NCI-H460 (cell line): ENCODE data around the gene ERI3. TPM values are rescaled to one million over a fixed set of nuclear protein-coding genes. Genes with fewer than 3 reads are reported as not detected.

Experiments
- DNase-seq: peaks from one replicate; pipeline ENCODE4 v3.0.0-alpha.2; 2016; ENCODE audit warnings: low read depth; ENCODE audit errors: extremely low read depth
- total RNA-seq: library from RNA; depleted of rRNA; stranded (reverse); fragments of >200 nt; shearing (Covaris generic); gene quantifications from 2 replicates; pipeline ENCODE4 v1.2.3, GENCODE V29; 2014

Gene ERI3
- total RNA-seq, 1 experiment from 2014 or later, result 46.7 TPM

DNA sequence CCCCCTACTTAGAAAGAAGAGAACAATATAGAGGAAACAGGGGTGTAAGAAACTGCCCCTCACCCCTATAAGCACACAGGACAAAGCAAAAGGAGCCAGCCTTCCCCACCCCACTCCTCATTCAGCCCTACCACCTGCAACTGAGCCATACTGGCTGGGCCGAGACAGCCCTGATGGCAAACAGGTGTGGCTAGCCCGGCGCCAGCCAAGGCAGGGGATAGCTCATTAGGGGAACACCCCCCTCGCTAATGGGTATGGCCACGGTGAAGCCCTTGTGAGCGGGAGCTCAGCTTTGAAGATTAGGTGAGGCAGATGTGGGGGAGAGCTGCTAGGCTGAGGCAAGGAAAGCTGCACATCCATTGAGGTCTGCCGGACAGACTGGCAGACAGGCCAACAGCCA lies 65.5 kb downstream of the ERI3 start:
- DNase-seq, result no peak

DNA sequence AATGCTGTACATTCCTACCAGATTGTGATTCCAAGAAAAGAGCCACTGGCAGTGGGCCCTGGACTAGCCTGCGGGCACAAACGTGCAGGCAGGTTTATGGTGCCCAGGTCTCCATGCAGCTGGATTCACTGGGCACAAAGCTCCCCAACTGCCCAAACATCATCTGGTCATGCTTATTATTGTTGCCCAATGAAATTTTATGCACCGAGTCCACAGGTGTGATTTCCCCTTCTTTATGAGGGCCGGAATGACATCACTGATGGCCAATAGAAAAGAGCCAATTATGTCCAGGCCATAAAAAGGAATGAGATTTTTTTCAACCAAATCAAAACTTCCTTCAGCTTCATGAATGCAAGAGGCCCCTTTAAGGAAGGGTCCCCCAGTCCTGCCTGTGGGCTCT lies 66.2 kb downstream of the ERI3 start:
- no peak for DNase-seq

DNA sequence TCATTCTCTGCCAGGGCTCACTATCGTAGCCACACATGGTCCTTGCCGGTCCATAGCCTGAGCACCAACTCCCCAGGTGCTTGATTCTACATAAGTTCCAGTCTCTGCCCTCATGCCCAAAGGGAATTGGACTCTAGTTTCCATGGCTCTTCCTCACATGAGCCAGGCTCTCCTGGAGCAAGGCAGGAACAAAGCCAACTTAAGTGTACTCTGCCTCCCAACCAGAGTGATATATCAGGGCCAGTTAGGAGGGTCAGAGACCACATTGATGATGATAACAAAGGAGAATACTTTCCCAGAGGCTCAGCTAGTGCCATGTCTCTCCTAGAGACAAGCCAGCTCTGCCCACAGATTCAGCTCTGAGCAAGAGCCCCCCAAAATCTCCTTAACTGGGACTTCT lies 70.9 kb downstream of the ERI3 start:
- DNase-seq, result no peak

DNA sequence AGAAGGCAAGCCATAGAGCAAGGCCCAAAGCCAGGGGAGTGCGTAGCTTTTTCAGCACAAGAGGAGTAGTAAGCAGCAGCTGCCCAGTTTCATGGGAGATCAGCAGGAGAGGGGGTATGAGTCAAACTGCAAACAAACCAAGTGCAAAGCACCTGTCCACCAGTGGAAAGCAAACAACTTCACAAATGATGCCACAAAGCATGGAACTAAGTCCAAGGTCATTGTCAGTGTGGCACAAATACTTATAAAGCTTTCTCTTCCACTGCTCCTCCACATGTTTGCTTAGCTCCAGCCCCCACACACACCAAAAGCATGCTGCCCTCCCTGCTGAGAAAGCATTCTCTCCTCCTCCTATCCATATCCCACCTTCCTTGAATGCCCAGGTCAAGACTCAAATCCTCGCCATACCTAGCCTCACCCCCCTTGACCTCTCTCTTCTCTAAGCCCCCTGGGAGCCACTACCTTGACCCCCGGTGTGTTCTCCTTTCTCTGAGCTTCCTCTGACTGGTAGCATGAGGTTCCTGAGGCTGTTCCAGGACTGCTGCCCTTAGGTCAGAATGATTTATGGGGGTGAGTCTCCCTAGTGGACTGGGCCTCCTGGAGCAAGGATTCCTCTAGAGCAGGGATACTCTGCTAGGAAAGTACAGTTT lies 71.4 kb downstream of the ERI3 start:
- DNase-seq, result no peak

DNA sequence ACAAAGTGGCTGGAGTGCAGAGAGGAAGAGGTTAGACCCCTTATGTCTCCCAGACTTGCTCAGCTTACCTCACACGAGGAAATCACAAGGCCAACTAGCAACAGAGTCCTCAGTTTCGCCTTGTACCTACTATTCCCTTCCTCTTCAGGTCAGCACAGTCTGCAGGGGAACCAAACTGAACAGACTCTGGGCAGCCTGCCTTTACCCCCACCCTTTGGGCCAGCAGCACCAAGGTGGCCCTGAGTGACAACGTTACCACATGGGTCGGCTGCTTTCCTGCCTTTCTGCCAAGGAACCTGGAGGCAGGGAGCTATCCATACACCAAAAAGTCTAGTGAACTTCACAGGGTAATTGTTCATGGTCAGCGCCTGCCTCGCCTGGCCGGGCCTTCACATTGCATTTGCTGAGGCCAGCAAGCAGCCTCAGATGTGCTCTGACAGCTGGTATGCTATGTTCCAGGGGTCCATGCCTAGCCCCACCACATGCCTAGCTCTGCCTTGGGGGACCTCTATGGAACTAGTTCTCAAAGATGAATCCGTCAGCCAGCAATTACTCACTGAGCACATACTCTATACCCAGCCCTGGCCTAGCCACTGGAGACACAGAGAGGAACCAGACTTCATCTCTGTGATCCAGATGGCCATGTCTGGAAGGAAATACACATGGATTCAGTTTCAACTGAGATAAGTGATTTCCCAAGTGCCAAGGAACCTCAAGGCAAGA lies 72.2 kb downstream of the ERI3 start:
- DNase-seq, result no peak

DNA sequence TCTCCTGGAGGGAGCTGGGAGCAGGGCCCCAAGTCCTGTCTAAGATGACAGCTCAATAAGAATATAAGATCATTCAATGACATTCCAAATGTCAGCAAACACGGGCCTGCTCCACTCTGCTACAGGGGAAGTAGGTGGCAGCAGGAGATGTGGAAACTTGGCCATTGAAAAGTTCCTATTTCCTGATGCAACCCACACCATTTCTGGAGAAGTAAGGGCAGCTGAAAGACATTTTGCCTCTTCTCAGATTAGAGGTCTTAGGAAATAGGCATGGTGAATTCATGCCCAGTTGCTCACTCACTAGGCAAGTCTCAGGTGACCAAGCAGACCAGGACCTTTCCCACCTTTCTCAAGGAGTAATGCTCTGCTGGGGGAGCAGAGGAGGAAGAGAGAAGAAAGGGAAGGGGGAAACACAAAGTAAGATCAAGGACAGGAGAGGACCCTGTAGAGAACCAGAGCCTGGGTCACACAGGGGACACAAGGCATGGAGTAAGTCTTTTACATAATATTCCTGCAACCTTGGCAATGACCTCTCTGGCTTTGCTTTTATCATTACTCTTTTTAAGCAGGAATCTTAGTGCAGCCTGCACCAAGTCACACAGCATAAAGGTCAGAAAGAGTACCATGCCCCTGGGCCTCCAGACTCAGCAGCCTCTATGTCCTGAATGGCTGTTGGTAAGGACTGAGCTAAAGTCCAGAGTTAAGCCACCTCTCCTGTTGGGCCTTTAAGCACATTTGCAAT lies 72.9 kb downstream of the ERI3 start:
- no peak for DNase-seq

DNA sequence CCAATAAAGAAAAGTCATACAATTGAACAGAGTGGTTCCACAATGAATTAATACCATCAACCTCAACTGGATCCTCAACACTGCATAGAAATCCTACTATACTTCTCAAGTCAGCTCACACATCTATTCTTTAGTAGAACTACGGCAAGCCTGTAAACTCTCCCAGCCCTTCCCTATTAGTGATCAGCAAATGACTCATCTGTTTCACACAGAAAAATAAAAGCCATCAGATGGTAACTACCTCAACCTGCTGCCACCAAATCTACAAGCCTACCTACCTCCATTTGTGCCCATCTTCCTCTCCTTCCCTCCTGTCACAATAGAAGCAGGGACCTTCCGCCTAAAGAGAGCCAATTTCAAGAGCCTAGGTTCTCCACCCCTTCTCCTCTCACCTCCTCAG lies 78.2 kb downstream of the ERI3 start:
- DNase-seq, result no peak

DNA sequence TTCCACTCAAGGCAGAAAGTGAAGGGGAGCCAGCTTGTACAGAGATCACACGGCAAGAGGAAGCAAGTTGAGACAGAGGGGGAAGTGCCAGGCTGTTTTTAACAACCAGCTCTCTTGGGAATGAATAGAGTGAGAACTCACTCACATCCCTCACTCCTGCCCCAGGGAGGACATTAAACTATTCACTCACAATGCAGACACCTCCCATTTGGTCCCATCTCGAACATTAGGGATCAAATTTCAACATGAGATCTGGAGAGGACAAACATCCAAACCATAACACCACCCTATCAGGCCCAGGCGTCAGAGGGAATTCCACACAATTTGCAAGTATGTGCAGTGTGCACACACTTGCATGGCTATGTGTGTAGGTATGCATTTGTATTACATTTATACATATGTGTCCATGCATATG lies 79.1 kb downstream of the ERI3 start:
- DNase-seq, result no peak

DNA sequence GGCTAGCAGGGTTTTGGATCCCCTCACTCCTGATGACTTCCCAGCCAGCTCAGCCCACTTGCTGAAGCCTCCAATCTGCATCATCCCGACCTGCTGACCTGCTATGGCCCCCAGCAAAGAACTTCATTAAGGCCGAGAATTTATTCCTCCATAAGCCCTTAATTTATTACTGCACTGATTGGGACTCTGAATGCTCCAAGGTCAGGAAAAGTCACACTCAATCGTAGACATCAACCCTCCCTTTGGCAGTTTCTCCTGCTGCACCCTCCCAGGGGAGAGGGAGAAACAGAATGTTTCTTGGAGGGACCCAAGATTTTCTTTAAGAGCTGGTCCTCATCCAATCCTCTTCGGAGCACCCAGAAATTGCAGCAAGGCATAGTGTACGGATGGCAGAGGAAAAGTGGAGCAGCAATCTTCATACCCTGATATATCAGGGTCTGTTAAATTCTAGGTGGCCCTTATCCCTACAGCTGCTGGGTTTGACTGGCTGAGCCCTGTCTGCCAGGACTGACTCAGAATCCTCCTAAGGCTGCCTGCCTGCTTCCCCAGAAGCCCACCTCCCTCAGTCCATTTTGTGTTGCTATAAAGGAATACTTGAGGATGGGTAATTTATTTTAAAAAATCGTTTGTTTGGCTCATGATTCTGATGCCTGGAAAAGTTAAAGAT lies 79.6 kb downstream of the ERI3 start:
- no peak for DNase-seq

DNA sequence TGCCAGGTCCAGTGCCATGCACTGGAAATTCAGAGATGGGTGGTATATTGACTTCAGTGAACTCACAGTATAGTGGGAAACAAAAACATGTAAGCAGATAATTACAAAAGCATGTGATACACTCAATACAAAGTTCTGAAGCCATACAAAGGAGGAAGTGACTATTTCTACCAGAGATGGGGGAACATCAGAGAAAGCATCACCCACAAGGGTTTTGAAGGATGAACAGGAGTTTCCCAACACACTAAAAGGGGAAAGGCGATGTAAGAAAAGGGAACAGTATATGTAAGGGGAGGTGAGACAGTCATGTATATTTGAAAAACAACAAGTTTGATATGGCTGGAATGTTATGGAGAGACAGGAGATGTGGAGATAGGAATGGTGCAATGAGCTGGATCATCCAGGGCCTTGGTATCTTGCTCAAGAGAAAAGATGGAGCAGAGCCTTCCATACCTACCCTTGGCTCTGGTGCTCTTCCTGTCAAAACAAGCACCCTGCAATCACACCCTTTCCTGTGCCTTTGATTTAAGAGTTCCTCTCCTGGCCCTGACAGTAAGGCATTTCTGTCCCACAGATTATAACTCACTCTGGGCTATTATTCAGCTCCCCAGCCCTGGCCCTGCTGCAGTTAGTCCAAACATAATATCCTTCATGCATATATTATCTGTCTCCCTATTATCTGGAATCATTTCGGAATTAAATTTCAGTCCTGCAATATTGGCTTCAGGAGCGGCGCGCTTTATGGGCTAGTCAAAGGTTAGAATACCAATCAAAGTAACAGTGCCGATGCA lies 81.3 kb downstream of the ERI3 start:
- DNase-seq, result no peak

DNA sequence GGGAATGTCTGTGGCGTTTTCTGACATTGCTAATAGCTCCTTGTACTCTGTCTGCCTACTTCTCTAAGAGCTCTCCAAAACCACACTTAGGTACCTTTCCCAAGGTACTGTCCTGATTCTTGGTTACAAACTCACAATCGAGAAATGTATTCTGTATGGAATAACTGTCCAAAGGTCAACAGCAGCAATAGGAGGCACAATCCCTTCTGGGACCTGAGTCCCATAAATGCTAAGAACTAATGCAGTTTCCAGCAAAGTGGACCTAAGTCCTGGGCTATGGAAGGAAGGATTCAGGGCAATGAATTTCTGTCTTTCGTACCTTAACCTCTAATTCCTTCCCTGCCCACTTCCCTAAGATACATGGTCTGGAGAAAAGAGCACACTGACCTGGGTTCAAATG lies 82.1 kb downstream of the ERI3 start:
- no peak for DNase-seq

DNA sequence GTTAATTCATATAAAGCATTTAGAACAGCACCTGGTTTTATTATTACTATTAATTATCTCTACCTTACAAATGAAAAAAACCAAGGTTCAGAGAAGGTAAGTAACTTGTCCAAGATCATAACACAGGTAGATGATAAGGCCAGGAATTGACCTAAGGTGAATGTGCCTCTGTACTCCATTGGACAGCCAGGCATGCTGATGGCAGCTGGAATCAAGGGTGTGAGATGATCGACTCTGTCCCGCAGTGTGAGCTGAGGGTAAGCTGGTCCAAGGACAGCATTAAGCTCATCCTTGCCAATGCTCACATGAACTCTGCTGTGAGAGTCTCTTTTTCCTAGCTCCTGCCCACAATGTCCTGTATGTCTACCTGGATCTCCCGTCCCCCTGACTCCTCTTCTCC lies 83.4 kb downstream of the ERI3 start:
- no peak for DNase-seq

DNA sequence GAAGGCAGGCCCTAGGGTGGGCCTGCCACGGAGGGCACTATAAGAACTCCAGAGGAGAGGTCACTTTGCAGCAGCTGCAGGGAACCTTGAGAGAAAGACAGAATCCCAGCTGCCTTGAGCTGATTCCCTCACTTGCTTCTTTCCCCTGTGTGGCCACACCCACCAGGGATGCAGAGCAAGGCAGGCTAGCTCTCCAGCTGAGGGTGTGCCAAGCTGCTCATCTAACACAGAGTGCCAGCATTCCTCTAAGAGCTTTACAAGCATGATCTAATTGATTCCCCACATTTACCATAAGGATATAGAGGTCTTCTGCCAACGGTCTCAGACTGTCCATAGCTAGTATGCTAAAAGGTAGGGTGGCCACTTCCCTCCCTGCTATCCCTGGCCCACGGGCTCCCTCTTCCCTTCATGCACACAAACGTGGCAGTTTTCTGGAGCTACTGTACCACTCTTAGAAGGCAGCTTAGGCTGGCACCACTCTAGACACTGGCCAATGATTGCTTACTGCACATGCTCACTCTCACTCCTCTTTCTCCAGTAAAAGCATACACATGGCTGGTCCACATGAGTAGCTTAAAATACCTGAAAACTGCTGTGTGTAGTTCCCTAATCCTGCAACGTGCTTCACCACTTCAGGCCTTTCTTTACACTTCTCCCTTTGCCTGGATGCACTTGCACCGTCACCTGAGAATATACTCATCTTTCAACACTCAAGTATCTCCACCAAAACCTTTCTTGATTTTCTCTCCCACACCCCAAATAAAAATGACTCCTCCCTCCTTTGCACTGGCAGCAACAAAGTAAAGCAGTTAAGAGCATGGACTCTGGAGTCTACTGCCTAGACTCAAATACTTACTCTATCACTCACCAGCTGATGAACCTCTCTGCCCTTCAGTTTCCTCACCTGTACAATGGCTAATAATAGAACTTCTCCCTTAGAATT lies 84.1 kb downstream of the ERI3 start:
- DNase-seq, result no peak

DNA sequence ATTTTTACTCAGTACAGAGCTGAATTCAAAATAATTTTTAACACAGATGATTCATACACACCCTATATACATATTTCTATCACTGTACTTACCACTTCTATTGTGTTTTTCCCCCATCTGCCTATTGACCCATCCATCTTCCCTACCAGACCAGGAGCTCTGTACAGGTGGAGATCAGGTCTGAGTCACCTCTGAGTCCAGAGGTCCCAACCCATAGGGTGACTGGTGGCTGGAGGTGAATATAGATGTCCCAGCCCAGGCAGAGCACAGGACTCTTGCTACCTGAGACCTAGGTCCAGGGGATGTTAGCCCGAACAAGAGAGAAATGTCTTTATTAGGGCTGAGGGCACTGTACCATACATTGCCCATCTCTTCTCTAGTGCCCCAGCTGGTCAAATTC lies 87.0 kb downstream of the ERI3 start:
- DNase-seq, result no peak

DNA sequence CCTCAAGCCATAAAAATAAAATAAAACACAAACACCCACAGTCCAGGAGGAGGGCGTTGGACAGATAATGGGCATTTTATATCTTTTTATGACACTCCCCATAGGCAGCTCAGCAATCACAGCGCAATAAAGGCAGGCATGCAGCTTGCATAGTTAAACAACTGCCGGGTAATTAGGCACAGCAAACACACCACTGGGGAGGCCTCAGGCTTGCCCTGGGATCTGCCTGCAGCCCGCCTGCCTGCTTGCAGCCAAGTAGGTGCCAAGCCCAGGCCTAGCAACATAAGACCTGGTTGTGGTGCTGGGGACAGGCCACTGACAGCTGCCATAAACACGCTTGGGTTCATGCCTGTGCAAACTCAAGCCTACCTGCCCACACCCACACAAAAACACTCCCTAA lies 87.6 kb downstream of the ERI3 start:
- DNase-seq, result no peak

DNA sequence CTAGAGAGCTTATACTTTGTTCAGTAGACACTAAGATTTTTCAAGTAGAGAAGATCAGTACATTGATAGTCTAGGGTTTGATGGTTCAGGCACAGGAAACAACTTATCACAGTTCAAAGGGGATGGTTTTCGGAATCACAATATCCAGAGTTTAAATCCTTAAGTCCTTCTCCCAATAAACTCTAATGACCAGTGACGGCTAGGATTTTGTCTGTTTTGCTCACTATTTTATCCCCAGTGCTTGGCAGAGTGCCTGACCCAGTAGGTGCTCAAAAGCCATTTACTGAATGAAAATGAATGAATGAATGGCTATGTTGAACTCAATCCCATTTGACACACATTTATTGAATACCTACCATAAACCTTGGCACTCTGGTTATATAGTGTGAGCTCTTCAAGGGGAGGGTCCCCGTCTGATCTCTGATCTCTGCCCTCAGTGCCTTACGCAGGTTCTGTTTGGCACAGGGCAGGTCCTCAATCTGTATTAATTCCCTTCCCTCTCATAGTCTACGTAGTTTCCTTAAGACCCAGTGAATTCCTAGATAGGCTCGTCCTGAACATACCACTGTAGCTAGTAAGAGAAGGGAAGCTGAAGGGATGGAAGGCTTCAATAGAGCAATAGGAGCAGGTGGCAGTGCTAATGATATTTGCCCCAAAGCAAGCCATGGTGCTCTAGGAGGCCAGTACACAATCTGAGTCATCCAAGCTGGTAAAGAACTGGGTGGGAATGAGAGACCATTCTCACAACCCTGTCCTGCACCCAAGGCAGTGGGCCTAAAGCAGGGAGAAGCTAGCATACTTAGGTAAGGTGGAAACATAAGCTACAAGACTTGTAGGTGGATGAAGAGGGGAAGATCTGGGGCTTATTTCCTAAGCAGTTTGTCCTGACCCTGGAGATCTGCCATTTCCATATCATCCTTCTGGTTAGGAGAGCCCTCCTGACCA lies 88.4 kb downstream of the ERI3 start:
- DNase-seq, result no peak

DNA sequence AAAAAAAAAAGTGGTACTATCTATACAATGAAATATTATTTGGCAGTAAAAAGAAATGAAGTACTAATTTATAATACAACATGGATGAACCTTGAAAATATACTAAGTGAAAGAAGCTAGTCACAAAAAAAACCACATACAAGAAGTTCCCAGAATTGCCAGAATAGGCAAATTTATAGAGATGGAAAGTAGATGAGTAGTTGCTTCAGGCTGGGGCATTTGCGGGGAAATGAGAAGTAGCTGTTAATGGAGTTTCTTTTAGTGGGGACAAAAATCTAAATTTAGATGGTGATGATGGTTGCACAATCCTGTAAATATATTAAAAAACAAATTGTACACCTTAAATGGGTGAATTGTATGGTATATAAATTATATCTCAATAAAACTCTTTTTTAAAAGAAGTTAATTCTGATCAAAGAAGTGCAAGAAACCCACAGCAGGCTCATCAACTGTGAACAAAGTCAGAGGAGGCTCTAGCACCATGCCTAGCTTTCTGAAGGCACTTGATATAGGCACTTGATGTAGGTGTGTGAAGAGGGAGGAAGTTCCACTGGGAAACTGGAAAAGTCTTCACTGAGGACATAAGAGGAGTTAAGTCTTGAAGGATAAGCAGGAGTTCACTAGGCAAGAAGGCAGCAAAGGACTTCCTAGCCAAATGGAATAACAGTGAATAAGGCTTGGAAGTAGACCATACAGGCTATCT lies 89.2 kb downstream of the ERI3 start:
- no peak for DNase-seq

DNA sequence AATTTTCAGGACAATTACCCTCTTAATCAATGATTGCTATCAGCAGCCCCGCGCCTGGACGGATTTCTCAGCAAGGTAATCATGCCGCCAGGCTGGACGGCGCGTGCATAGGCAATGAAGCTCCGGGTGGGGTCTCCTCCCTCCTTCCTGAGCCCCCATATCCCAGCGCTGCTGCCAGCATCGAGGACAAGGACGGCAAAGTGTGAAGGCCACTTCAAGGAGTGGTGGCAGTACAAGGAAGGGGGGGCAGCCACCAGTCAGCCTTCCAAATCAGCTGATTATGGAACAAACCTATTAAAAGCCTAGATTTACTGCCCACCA lies 90.6 kb downstream of the ERI3 start:
- no peak for DNase-seq
